Panc1 (cell line): ENCODE measurements around the gene TFDP1. TPM values are rescaled to one million over a fixed set of nuclear protein-coding genes. Genes with fewer than 3 reads are reported as not detected.

Experiments used
- ATAC-seq: fragments of 200-7000 bp; cut with Tn5 transposase; 2 replicates; pipeline ENCODE4 v1.9.1; 2020; ENCODE audit warnings: mild to moderate bottlenecking, moderate library complexity
- BruUV-seq: library from RNA; stranded (reverse); fragments of 400-500 nt; replicated peaks from 2 replicates; lab custom pipeline; 2021; lab: Mats Ljungman, UMichigan
- CTCF ChIA-PET: fragments of 300-600 bp; sonication (Branson Sonifier 250); formaldehyde crosslinking; loops from one replicate; lab custom pipeline; 2022; ENCODE audit warnings: antibody characterized with exemption; lab: Charles Lee
- POLR2A ChIA-PET: fragments of 300-600 bp; sonication (Branson Sonifier 250); formaldehyde crosslinking; loops from one replicate; lab custom pipeline; 2022; ENCODE audit warnings: antibody characterized with exemption; lab: Charles Lee
- DNase-seq: peaks from one replicate; pipeline ENCODE4 v3.0.0-alpha.2; 2010; ENCODE audit warnings: low read depth, low spot score
- H3K27ac ChIP-seq: 2 replicates; pipeline ENCODE4 v1.5.1; 2011; ENCODE audit warnings: mild to moderate bottlenecking, low read length, inconsistent platforms
- H3K27me3 ChIP-seq: fragments of 200-500 bp; sonication (Bioruptor generic); 2 replicates; pipeline ENCODE4 v1.6.0; 2014; ENCODE audit warnings: low read length, inconsistent platforms; ENCODE audit not compliant: control insufficient read depth, insufficient read depth
- H3K36me3 ChIP-seq: fragments of 200-500 bp; sonication (Bioruptor generic); 2 replicates; pipeline ENCODE4 v1.5.1; 2014; ENCODE audit warnings: inconsistent platforms, mild to moderate bottlenecking, low read length, moderate library complexity; ENCODE audit not compliant: control insufficient read depth, insufficient read depth
- H3K4me1 ChIP-seq: 2 replicates; pipeline ENCODE4 v1.5.1; 2011; ENCODE audit warnings: inconsistent platforms, mild to moderate bottlenecking, low read length, moderate library complexity; ENCODE audit not compliant: control insufficient read depth, insufficient read depth
- H3K4me3 ChIP-seq, 2 experiments: 2 replicates each; pipeline ENCODE4 v1.5.1; 2011 to 2012; ENCODE audit warnings: low read depth in 2 of 2, low read length in 2 of 2, mild to moderate bottlenecking in 2 of 2, inconsistent platforms in 1 of 2, moderate library complexity in 1 of 2
- H3K9me3 ChIP-seq: fragments of 200-500 bp; sonication (Bioruptor generic); 2 replicates; pipeline ENCODE4 v1.5.1; 2014; ENCODE audit warnings: low read depth, mild to moderate bottlenecking, inconsistent platforms, low read length, moderate library complexity; ENCODE audit not compliant: control insufficient read depth, insufficient read depth
- CTCF ChIP-seq: fragments of 450-650 bp; IDR thresholded peaks from 2 replicates; pipeline ENCODE4 v1.5.1; 2017; ENCODE audit warnings: mild to moderate bottlenecking
- POLR2AphosphoS5 ChIP-seq: IDR thresholded peaks from 2 replicates; pipeline ENCODE4 v1.6.1; 2012; ENCODE audit warnings: mild to moderate bottlenecking, low read depth, low read length, moderate library complexity
- SIN3A ChIP-seq: IDR thresholded peaks from 2 replicates; pipeline ENCODE4 v1.6.1; 2012; ENCODE audit warnings: low read depth, mild to moderate bottlenecking, low read length, moderate library complexity, borderline replicate concordance; ENCODE audit not compliant: insufficient read depth
- TCF7L2 ChIP-seq: IDR thresholded peaks from 2 replicates; pipeline ENCODE4 v1.6.1; 2011; ENCODE audit warnings: mild to moderate bottlenecking, low read depth, low read length, inconsistent platforms
- in situ Hi-C: cut with HindIII; loops from 2 replicates; pipeline ENCODE4 v1.10.0; 2016; ENCODE audit warnings: low sequenced_read_pairs, low pct_unique_long_range_greater_than_20kb
- intact Hi-C: fragments of 100-400 bp; cut with micrococcal nuclease; formaldehyde crosslinking; loops from one replicate; pipeline ENCODE4 v1.10.0; 2022; ENCODE audit not compliant: unreplicated experiment
- total RNA-seq: library from RNA; stranded (reverse); gene quantifications from one replicate; pipeline ENCODE4 v1.2.1, GENCODE V29; 2021; ENCODE audit not compliant: unreplicated experiment
- TF ChIP-seq, protein P1 (sequence below), 2 experiments: IDR thresholded peaks; 2 replicates each; pipeline ENCODE4 v1.6.1; 2011 to 2012; ENCODE audit warnings: low read depth in 2 of 2, control low read depth in 1 of 2, low read length in 1 of 2, mild to moderate bottlenecking in 1 of 2, moderate library complexity in 1 of 2; ENCODE audit not compliant: insufficient read depth in 1 of 2

The TFDP1 gene
- total RNA-seq, 1 experiment from 2014 or later: 91.6 TPM

DNA sequence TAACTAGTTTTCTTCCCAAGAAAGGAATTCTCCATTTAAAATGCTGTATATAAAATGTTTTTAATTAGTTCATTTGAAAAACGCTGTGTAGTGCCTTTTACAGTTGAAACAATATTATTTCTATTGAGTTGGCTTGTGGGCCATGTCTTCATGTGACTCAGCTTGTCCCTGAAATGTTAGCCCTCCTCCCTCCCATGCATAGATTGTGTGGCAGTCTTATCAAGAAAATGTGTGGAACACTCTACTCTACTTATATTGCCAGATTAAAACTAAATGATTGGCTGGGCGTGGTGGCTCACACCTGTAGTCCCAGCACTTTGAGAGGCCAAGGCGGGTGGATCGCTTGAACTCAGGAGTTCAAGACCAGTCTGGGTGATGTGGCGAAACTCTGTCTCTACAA is 33.4 kb downstream of the TFDP1 start:
- DNase-seq (no peak), ATAC-seq (no peak)
- H3K27ac ChIP-seq: no peak overlapping the region
- CTCF ChIA-PET: no interaction called here
- no TSS peak for BruUV-seq
- intact Hi-C loops: no loop called here
- no peaks in the 10 kb centered on the region; the same call in 1 of the 2 replicates for H3K36me3 ChIP-seq
- in situ Hi-C loops: no loop called here
- no peaks in the 10 kb centered on the region for H3K9me3 ChIP-seq
- TF ChIP-seq, protein P1, sequence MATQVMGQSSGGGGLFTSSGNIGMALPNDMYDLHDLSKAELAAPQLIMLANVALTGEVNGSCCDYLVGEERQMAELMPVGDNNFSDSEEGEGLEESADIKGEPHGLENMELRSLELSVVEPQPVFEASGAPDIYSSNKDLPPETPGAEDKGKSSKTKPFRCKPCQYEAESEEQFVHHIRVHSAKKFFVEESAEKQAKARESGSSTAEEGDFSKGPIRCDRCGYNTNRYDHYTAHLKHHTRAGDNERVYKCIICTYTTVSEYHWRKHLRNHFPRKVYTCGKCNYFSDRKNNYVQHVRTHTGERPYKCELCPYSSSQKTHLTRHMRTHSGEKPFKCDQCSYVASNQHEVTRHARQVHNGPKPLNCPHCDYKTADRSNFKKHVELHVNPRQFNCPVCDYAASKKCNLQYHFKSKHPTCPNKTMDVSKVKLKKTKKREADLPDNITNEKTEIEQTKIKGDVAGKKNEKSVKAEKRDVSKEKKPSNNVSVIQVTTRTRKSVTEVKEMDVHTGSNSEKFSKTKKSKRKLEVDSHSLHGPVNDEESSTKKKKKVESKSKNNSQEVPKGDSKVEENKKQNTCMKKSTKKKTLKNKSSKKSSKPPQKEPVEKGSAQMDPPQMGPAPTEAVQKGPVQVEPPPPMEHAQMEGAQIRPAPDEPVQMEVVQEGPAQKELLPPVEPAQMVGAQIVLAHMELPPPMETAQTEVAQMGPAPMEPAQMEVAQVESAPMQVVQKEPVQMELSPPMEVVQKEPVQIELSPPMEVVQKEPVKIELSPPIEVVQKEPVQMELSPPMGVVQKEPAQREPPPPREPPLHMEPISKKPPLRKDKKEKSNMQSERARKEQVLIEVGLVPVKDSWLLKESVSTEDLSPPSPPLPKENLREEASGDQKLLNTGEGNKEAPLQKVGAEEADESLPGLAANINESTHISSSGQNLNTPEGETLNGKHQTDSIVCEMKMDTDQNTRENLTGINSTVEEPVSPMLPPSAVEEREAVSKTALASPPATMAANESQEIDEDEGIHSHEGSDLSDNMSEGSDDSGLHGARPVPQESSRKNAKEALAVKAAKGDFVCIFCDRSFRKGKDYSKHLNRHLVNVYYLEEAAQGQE (IDR thresholded peaks at IDR 0.05; ENCODE audit: insufficient read depth in 1 of 2, low read depth in 2 of 2, low read length in 1 of 2): no peak
- TF ChIP-seq TCF7L2: no peak
- TF ChIP-seq SIN3A: no peak
- TF ChIP-seq POLR2AphosphoS5: no peak
- TF ChIP-seq CTCF: no peak
- H3K4me1 ChIP-seq: peaks cover 5% of the 10 kb centered on the region; the same call in 1 of the 2 replicates
- POLR2A ChIA-PET: no interaction called here
- no peaks in the 10 kb centered on the region for H3K27me3 ChIP-seq
- no peak overlapping the region for H3K4me3 ChIP-seq

GRCh38 chr13:113618455-113618854 is 33.9 kb downstream of the TFDP1 start:
- TF ChIP-seq POLR2AphosphoS5 (no peak), TCF7L2 (no peak), SIN3A (no peak), CTCF (no peak)
- TF ChIP-seq, protein P1 (IDR thresholded peaks at IDR 0.05; ENCODE audit: insufficient read depth in 1 of 2, low read depth in 2 of 2, low read length in 1 of 2): no peak
- Histone ChIP-seq H3K9me3 (no peaks in the 10 kb centered on the region), H3K4me1 (peaks cover 5% of the 10 kb centered on the region; the same call in 1 of the 2 replicates), H3K27me3 (no peaks in the 10 kb centered on the region), H3K27ac (no peak overlapping the region), H3K4me3 (no peak overlapping the region), H3K36me3 (no peaks in the 10 kb centered on the region; the same call in 1 of the 2 replicates)
- DNase-seq: no peak
- in situ Hi-C loops: no loop called here
- no TSS peak for BruUV-seq
- no peak for ATAC-seq
- intact Hi-C loops: no loop called here
- CTCF ChIA-PET: no interaction called here
- POLR2A ChIA-PET: no interaction called here
